Pancreas (tissue), 10 donors: Measurements from ENCODE around the gene NGRN. TPM values are rescaled to one million over a fixed set of nuclear protein-coding genes. Genes with fewer than 3 reads are reported as not detected.

Source experiments
- ATAC-seq, 4 donors: fragments of 200-7000 bp; cut with Tn5 transposase; one replicate each; pipeline versions ENCODE4 v1.8.0 to v1.9.1; 2020; ENCODE audit warnings: mild to moderate bottlenecking in 4 of 4, moderate library complexity in 4 of 4
- DNase-seq, 6 donors: peaks; one replicate each; pipeline ENCODE4 v3.0.0-alpha.2; 2020
- FAIRE-seq: peaks from 2 replicates; lab custom pipeline; 2012; peaks lifted over from hg19 to GRCh38; lab: Jason Lieb, UNC
- H3K27ac ChIP-seq, 4 donors: fragments of 200-600 bp; sonication (generic); 1 replicate in 3 of 4; 2 replicates in 1 of 4; pipeline versions ENCODE4 v1.5.0 to v1.8.0; 2020
- H3K27me3 ChIP-seq, 4 donors: fragments of 200-600 bp; one replicate each; pipeline ENCODE4 v1.8.0; 2021
- H3K36me3 ChIP-seq, 3 donors: fragments of 200-600 bp; sonication (generic) in 1 of 3; one replicate each; pipeline versions ENCODE4 v1.5.0 to v1.8.0; 2020 to 2021
- H3K4me1 ChIP-seq, 3 donors: fragments of 200-600 bp; one replicate each; pipeline ENCODE4 v1.8.0; 2021
- H3K4me3 ChIP-seq, 4 donors: fragments of 200-600 bp; sonication (generic) in 2 of 4; one replicate each; pipeline versions ENCODE4 v1.5.0 to v1.8.0; 2020 to 2021
- H3K9me3 ChIP-seq, 4 donors: fragments of 200-600 bp; one replicate each; pipeline ENCODE4 v1.8.0; 2021
- WGBS, 2 donors: extraction: QIAGEN DNeasy Blood & Tissue Kit; methylation state at CpG; one replicate each; pipeline ENCODE4 v1.1.7; 2013; 5-methylcytosine and 5-hydroxymethylcytosine counted together
- intact Hi-C, 3 donors: fragments of 100-400 bp; cut with DNase I; formaldehyde crosslinking; loops; one replicate each; pipeline versions ENCODE4 v1.11.1 to v1.14.2; 2022
- polyA plus RNA-seq, 2 donors: library from polyadenylated mRNA; stranded (reverse); fragments of 200-250 nt; gene quantifications; one replicate each; pipeline ENCODE4 v1.2.3, GENCODE V29; 2013
- total RNA-seq, 6 donors: library from RNA; stranded (reverse); fragmentation: NEBNext Ultra II Directional in 4 of 6; extraction: Animal tissue kit (Norgen Biotek cat#: 25700) in 4 of 6; gene quantifications; one replicate each; pipeline versions ENCODE4 v1.2.1 to v1.2.4, GENCODE V29; 2021 to 2023
- TF ChIP-seq, protein P1 (sequence below), 4 donors: fragments of 200-600 bp; sonication (generic) in 3 of 4; IDR thresholded peaks; one replicate each; pipeline versions ENCODE4 v1.5.0 to v1.8.0; 2021; ENCODE audit warnings: antibody characterized with exemption in 4 of 4
- donor health status: healthy with polysubstance abuse.
- donor health status: DM: no; HTN: no; CAD: no; lungs with moderate emphysema.
- donor health status: DM: no; HTN: no; CAD: no.
- donor health status: control.
- donor health status: control.
- donor health status: Bipolar disorder and iron deficiency.
- donor health status: DM: yes; HTN: yes; CAD: no.
- donor health status: DM: no; HTN: no; CAD: no.
- donor health status: DM: no; HTN: no; CAD: no.
- donor health status: DM: yes; HTN: yes; CAD: no.

The NGRN gene
- total and polyA plus RNA-seq, 8 donors, result 19.3 to 46.8 (median 27.1) TPM

DNA sequence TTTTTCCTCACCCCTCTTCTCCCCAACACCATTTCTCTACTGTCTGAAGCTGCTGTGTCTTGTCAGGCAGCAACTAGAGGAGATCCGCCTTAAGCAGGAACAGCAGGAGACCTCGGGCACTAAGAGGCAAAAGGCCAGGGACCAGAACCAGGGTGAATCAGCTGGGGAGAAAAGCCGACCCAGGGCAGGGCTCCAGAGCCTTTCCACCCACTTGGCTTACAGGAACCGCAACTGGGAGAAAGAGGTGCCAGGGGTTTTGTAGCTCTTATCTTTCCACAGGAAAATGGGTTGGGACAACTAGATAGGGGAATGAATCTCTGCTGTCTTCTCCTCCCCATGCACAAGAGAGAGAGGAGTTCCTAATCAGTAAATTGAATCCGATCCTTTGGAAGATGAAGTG, 3.0 kb upstream of the NGRN start:
- WGBS, 2 donors, result 71 to 77% methylated on average over 5 of the region's 5 CpGs
- Histone ChIP-seq H3K4me3 (no peak overlapping the region), H3K36me3 (no peaks in the 10 kb centered on the region), H3K4me1 (peaks cover 3 to 13% (median 10%) of the 10 kb centered on the region in 3 donors), H3K27me3 (no peaks in the 10 kb centered on the region), H3K9me3 (no peaks in the 10 kb centered on the region), H3K27ac (no peak overlapping the region)
- FAIRE-seq, result no peak
- intact Hi-C loops, result no loop called here
- TF ChIP-seq, protein P1, sequence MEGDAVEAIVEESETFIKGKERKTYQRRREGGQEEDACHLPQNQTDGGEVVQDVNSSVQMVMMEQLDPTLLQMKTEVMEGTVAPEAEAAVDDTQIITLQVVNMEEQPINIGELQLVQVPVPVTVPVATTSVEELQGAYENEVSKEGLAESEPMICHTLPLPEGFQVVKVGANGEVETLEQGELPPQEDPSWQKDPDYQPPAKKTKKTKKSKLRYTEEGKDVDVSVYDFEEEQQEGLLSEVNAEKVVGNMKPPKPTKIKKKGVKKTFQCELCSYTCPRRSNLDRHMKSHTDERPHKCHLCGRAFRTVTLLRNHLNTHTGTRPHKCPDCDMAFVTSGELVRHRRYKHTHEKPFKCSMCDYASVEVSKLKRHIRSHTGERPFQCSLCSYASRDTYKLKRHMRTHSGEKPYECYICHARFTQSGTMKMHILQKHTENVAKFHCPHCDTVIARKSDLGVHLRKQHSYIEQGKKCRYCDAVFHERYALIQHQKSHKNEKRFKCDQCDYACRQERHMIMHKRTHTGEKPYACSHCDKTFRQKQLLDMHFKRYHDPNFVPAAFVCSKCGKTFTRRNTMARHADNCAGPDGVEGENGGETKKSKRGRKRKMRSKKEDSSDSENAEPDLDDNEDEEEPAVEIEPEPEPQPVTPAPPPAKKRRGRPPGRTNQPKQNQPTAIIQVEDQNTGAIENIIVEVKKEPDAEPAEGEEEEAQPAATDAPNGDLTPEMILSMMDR (IDR thresholded peaks at IDR 0.05), result no peak
- ATAC-seq, result no peak
- DNase-seq, result peak in 1 of 6 donors; percentile 7

DNA sequence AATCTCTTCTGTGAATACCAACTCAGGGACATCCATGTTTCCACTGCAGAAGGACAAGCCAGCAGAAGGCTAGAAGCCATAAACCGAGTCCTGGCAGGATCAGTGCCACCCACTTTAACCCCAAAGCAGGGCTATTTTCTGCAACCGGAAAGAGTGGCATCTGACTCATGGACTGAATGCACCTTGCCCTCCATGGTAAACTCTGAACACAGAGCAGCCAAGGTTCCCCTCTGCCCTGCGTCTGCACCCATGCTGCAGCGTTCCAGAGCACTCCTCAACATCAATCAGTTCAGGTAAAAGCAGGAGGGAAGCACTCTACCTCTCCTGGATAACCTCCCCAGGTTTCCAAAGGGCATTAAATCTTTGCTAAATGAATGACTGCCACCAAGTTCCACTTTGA, 801 bp upstream of the NGRN start:
- Histone ChIP-seq H3K9me3 (no peaks in the 10 kb centered on the region), H3K4me3 (peak overlapping the region in 3 of 4 donors; percentile 73 to 90 (median 77)), H3K4me1 (peaks cover 5 to 27% (median 17%) of the 10 kb centered on the region in 3 donors), H3K36me3 (no peaks in the 10 kb centered on the region), H3K27ac (peak overlapping the region; percentile 88 to 94 (median 91)), H3K27me3 (no peaks in the 10 kb centered on the region)
- TF ChIP-seq, protein P1 (IDR thresholded peaks at IDR 0.05), result no peak
- WGBS, 2 donors, result 15 to 16% methylated on average over 4 of the region's 4 CpGs
- intact Hi-C loops, result no loop called here
- ATAC-seq (peak in 3 of 4 donors; percentile 1 to 15 (median 2)), FAIRE-seq (no peak), DNase-seq (no peak)

DNA sequence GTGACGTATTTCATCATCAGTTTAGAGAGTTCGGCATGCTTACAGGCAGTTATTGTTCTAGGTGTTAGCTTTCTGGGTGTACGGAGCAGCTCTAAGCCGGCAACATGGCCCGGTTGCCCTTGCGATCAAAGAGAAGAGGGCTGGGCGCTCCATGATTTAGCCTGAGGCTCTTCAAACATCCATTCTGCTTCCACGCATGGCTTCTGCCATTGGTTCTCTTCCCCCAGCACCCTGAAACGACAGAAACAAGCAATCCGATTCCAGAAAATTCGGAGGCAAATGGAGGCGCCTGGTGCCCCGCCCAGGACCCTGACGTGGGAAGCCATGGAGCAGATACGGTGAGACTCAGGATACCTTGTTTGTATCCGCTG, 574 bp downstream of the NGRN start:
- ATAC-seq (peak; percentile 21 to 45 (median 34)), DNase-seq (peak in 1 of 6 donors; percentile 42), FAIRE-seq (no peak)
- intact Hi-C loops, result no loop called here
- Histone ChIP-seq H3K27ac (peak overlapping the region; percentile 88 to 94 (median 91)), H3K4me3 (peak overlapping the region; percentile 56 to 90 (median 75)), H3K36me3 (peaks cover 0 to 4% (median under 1%) of the 10 kb centered on the region in 3 donors), H3K9me3 (no peaks in the 10 kb centered on the region), H3K4me1 (peaks cover 10 to 27% (median 17%) of the 10 kb centered on the region in 3 donors), H3K27me3 (no peaks in the 10 kb centered on the region)
- TF ChIP-seq, protein P1 (IDR thresholded peaks at IDR 0.05), result no peak
- 0 to 1% methylated on average over 16 of the region's 16 CpGs for WGBS, 2 donors

DNA sequence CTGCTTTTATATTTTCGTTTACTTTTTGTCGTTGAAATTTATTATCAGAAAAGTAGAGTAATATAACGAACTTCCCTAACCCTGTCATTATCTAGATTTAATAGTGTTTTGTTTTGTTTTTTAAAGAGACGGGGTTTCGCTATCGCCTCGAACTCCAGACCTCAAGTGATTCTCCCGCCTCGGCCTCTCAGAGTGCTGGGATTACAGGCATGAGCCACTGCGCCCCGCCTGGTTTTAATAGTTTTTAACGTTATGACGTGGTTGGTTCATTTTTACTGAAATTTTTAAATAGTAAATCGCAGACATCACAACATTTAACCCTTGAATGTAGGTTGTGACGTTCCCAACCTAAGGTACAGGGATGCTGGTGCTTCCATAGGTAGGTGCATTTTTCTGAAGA, 1.0 kb downstream of the NGRN start:
- H3K27me3 ChIP-seq, result no peaks in the 10 kb centered on the region
- DNase-seq (no peak), ATAC-seq (no peak), FAIRE-seq (no peak)
- intact Hi-C loops, result no loop called here
- no peaks in the 10 kb centered on the region for H3K9me3 ChIP-seq
- TF ChIP-seq, protein P1 (IDR thresholded peaks at IDR 0.05), result no peak
- H3K36me3 ChIP-seq, result peaks cover 0 to 8% (median 5%) of the 10 kb centered on the region in 3 donors
- H3K27ac ChIP-seq, result peak overlapping the region in 2 of 4 donors; percentile 93 to 94
- WGBS, 2 donors, result 4 to 10% methylated on average over 15 of the region's 15 CpGs
- H3K4me1 ChIP-seq, result peaks cover 10 to 27% (median 17%) of the 10 kb centered on the region in 3 donors
- peak overlapping the region; percentile 56 to 90 (median 75) for H3K4me3 ChIP-seq

DNA sequence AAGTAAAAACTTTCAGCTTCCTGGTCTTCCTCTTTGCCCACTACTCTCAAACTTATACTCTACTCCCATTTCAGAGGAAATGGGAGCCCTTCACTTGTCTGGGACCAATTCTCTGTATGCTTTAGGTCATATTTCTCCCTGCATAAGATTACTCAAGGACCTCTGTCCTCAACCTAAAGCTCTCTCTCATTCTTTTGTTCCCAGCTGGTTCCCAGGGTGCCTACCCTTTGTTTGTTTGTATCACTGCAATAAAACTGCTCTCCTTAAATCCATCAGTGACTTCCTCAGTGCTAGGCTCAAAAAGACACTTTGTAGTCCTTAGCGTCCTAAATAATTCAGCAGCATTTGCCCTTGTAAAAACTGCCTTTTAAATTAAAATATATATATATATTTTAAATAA, 2.9 kb downstream of the NGRN start:
- intact Hi-C loops, result no loop called here
- no peak for ATAC-seq
- WGBS, 2 donors, result 42 to 53% methylated on average over 1 of the region's 1 CpG
- Histone ChIP-seq H3K27me3 (no peaks in the 10 kb centered on the region), H3K9me3 (no peaks in the 10 kb centered on the region), H3K4me1 (peaks cover 10 to 27% (median 17%) of the 10 kb centered on the region in 3 donors), H3K36me3 (peaks cover 0 to 18% (median 11%) of the 10 kb centered on the region in 3 donors), H3K27ac (no peak overlapping the region), H3K4me3 (no peak overlapping the region)
- TF ChIP-seq, protein P1 (IDR thresholded peaks at IDR 0.05), result no peak
- no peak for DNase-seq
- FAIRE-seq, result no peak
